Measurements from ENCODE around the gene MT1A. TPM values are rescaled to one million over a fixed set of nuclear protein-coding genes. Genes with fewer than 3 reads are reported as not detected.

MT1A gene
- total and polyA plus RNA-seq, 2 of the 8 experiments (the other 6 are each of a cell fraction or from before 2014, with no cell fraction given) = not detected

GRCh38 chr16:56604966-56605365 lies 33.5 kb upstream of the MT1A start (continued):
- TF ChIP-seq CHD7 (IDR thresholded peaks at IDR 0.05; ENCODE audit: insufficient replicate concordance, low read length) (no peak), CHD1 (IDR thresholded peaks at IDR 0.05; ENCODE audit: low read depth, low read length) (no peak), BCL11A (IDR thresholded peaks at IDR 0.05; ENCODE audit: low read depth in 2 of 2, low read length in 2 of 2) (no peak), TAF7 (optimal IDR thresholded peaks at IDR 0.05; ENCODE audit: borderline replicate concordance, low read depth, low read length) (no peak), GABPA (IDR thresholded peaks at IDR 0.05; ENCODE audit: borderline replicate concordance, insufficient read depth, low read length) (no peak), ASH2L (IDR thresholded peaks at IDR 0.05; ENCODE audit: low read length) (no peak), TAF1 (IDR thresholded peaks at IDR 0.05; ENCODE audit: low read depth, low read length) (no peak), CBX8 (IDR thresholded peaks at IDR 0.05; ENCODE audit: borderline replicate concordance, low read depth, low read length) (no peak), SUZ12 (IDR thresholded peaks at IDR 0.05; ENCODE audit: low read length) (no peak), NANOG (IDR thresholded peaks at IDR 0.05; ENCODE audit: insufficient read depth, low read depth, low read length, poor library complexity, severe bottlenecking) (no peak), RXRA (IDR thresholded peaks at IDR 0.05; ENCODE audit: insufficient read depth, low read depth, low read length) (no peak)

Data from H1 (cell line).